GM21717 (cell line): ENCODE data around the gene SUPT7L.

Experiments
- ATAC-seq: cut with Tn5 transposase; IDR thresholded peaks from one replicate; pipeline ENCODE4 v1.9.1; 2021; ENCODE audit warnings: mild to moderate bottlenecking, moderate library complexity; ENCODE audit not compliant: unreplicated experiment

SUPT7L gene, protein sequence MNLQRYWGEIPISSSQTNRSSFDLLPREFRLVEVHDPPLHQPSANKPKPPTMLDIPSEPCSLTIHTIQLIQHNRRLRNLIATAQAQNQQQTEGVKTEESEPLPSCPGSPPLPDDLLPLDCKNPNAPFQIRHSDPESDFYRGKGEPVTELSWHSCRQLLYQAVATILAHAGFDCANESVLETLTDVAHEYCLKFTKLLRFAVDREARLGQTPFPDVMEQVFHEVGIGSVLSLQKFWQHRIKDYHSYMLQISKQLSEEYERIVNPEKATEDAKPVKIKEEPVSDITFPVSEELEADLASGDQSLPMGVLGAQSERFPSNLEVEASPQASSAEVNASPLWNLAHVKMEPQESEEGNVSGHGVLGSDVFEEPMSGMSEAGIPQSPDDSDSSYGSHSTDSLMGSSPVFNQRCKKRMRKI

DNA sequence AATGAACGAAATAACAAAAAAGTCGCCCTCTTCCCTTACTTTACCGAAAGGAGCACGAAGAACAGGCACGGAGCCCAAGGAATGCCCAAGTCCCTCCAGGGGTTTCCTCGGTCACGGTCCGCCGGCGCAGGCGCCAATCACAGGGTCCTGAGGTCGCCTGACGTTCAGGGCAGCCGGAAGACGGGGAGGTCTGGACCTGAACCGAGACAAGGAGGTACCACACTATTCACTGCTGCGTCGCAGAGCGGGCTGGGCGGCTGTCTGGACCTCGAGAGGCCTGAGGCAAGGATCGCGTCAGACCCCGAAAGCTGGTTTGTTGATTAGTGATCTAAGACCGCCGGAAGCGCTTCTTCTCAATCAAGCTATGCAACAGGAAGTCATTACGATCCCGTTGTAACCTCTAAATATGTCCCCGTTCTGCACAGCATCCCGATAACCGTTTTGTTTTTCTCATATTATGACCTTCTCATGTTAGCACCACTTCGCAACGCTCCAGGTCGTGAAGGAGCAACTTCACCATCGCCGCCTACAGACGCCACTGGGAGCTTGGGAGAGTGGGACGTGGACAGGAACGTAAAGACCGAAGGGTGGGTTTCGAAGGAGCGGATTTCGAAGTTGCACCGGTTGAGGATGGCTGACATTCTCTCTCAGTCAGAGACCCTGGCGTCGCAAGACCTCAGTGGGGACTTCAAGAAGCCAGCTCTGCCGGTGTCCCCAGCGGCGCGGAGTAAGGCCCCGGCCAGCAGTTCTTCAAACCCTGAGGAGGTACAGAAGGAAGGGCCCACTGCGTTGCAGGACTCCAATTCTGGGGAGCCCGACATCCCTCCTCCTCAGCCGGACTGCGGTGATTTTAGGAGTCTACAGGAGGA, at the start of gene SUPT7L, which contains the start of gene SLC4A1AP:
Gene SUPT7L, minus strand, starts transcription at position 330 of the 869 bp plus-strand sequence. CDS start 1,422 bp downstream, outside the sequence.
Gene SLC4A1AP, plus strand, starts transcription at position 605 of the 869 bp plus-strand sequence. Its CDS starts 26 bp downstream, at position 631.
- ATAC-seq = peak; percentile 59

DNA sequence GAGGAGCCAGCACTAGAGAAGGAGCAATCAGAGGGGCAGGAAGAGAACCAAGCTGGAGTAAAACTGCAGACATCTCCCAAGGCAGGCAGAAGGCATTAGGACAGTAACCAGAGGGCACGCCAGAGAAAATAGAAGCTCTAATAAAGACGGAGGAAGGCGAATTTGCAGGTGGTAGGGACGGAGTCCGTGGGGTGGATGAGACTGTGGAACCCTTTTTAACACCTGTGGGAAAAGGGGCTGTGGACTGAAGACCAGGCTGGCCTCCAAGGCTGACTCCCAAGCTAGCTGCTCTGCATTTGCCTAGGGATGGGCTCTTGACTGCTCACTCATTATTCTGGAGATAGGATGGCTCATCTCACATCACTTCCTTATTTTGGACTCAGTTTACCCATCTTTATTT, 49.8 kb upstream of the SUPT7L start:
- ATAC-seq = no peak

DNA sequence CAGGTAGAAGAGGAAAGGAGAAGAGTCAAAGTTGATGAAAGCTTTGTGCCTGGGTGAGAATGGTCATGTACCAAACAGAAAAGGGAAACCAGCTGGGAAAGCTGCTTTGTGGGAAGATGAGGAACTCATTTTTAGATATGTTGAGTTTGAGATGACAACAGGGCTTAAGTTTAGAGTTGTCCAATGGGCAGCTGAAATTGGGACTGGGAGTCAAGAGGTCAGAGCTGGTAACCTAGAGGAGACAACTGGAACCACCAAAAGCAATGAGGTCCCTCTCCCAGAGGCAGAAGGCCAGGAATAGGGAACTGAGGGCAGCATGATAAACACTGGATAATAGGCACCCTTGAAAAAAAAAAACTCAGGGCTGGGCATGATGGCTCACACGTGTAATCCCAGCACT, 49.1 kb upstream of the SUPT7L start:
- ATAC-seq = no peak

DNA sequence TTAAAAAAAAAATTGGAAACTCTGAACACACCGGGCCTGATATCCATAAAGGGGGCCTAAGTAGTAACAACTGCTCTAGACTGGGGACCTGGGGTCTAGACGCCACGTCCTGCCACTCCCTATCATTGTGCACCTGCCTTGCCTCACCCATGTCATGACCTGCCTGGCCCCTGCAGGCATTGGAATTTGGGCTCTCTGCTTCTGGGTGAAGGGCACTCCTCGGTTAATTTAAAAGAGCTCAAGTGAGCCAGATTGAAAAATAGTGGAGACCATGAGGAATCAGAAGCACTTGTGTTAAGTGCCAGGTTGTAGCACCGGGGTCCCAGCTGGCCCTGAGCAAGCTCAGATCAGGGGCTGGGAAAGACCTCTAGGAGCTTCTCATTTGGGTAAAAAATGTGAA, 48.4 kb upstream of the SUPT7L start:
- ATAC-seq = no peak

DNA sequence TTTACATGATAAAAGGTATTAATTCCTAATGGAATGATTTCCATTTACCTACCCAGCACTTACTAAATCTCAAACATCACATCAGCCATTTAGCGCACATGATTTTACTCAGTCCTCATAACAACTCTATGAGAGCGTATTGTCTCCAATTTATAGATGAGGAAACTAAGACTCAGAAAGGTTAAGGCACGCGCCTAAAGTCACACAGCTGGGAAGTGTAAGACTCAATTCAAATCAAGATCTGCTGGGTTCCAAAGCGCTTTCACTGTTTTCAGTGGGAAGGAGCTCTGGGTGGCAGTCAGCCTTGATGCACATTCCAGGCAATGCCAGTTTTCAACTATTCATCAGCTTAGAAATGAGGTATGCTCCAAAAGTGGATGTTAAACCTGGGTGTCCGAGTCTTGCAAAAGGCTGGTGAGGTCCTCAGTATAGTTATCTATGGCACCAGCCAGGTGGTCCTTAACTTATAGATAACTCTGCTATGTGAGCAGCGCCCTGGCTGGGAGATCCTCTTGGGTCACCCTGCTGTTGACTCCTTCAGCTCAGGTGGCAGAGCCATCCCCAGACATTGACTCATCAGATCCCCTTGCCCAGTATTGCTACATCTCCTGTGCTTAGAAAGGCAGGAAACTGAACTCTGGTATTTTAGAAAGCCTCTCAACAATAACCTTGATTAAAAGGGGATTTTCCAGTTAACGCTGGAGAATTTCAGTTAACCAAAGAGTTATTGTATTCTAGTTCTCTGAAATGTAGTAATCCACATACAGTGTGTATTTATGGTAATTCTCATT, 47.4 kb upstream of the SUPT7L start:
- no peak for ATAC-seq

DNA sequence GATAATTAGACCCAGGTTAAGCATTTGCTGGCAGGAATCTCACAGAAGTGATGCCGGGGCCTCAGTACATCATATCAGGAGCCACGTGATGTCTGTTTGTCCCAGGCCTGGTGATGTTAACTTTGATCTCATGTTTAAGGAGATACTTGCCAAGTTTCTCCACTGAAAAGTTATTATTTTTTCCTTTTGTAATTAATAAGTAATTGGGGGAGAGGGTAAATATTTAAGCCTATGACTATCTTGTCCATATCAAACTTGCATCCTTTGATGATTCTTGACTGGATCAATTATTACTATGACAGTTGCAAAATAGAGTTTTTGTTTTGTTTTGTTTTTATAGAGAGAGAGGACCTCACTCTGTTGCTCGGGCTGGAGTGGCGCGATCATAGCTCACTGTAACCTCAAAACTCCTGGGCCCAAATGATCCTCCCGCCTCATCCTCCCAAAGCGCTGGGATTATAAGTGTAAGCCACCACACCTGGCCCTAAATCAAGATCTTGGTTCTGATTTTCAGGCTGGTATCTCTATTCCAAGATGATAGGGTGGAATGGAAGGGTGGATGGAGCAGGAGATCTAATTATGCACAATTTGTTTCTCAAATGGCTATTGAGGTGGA, 46.7 kb upstream of the SUPT7L start:
- ATAC-seq = no peak

DNA sequence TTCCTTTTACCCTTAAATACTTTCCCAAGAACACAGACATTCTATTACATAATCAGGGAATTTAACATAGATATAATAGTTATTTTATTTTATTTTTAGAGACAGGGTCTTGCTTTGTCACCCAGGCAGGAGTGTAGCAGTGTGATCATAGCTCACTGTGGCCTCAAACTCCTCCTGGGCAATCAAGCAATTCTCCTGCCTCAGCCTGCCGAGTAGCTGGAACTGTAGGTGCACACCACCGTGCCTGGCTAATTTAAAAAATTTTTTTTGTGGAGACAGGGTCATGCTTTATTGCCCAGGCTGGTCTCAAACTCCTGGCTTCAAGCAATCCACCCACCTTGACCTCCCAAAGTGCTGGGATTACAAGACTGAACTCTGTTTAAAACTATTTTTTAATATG, 45.9 kb upstream of the SUPT7L start:
- no peak for ATAC-seq

DNA sequence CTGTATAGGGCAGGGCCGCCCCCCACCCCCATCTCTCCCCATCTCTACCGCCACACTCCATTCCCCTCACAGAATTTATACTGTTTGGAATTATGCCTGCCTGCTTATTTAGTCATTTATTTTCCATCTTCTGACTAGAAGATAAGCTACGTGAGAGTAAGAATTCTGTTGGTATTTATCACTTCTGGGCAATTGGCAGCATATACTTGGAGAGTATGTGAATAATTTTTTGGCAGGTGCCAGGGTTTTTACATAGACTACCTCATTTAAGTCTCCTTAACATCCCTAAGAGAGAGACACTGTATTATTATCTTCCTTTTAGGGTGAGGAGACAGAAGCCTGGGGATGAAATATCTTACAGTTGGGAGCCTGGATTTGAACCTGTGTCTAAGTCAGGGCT, 45.3 kb upstream of the SUPT7L start:
- no peak for ATAC-seq

DNA sequence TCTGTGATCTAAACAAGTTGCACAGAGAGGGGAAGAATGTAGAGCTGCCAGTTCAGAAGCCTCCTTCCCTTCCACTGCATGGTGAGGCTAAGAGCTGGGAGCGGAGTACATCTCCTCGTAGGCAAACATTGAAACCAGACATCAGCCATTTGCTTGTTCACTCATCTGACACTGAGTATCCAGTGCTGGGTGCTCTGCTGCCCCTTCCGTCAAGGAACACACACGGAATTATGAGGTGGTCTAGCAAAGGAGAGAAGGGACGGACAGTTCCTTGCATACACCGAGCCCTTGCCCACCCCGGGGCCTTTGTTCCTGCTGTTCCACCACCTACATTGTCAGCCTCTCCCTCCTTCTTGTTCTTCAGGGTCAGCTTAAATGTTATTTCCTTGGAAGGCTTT, 44.8 kb upstream of the SUPT7L start:
- ATAC-seq = no peak

DNA sequence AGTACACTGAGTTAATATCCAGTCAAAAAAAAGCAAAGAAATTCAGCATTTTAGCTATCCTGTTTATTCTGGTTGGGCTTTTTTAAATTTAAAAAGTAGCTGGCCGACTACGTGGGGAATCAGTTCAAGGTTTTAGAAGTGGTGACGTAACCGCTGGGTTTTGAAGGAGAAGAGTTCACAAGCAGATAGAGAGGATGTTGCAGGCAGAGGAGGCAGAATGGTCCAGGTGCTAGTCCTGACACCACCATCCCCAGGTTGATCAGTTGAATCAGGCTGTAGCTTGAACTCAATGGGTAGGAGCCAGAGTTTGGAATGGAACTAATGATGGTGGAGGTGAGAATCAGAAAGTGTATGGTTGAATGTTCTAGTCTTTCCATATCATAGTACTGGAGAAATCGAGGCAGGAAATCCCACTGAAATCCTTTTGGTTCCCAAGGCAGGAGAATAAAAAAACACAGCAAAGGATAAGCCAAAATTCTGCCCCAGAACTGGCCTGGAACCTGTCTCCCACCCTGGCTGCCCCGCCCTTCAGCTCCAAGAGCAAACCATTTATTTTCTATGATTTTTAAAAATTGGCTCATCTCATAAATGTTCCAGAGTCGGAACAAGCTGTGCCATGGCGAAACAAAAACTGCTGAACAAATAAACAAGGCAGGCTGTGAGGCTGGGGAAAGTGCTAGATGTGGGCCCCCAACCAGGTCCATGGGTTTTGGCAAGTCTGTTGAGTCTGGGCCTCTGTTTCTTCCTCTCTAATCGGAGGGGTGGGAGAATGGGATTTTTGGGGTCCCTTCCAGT, 44.2 kb upstream of the SUPT7L start:
- ATAC-seq = no peak

DNA sequence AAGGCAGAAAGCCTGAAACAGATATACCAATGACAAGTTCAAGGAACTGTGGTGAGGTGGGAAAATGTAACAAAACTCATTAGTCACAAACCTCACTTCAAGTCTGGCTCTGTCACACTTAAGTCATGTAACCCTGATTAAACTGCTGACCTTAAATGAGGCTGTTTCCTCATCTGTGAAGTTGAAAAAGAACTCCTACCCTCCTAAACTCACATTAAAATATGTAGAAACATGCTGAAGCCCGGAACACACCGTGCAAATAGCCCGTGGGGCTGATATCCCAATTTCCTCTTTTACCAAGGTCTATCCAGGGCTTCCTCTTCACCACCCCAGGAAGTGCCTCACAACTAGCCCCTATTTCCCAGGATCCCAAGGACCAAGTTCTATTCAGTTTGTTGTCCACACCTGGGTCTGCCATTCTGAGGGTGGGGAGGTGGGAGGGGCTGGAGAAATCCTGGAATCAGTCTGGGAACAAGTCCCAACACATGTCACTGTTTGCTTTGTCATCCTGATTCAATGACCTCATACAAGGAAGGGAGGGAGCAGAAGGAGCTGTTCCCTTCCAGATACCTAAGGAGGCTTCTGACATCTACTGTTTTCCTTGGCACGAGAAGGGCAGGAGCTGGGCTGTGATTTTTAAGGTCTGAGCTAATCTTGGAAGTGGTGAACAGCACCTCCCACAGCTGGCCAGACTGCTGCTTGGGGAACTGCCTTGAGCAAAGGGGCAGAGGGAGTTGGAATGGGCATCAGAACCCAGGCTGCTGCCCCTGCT, 42.6 kb upstream of the SUPT7L start:
- no peak for ATAC-seq

DNA sequence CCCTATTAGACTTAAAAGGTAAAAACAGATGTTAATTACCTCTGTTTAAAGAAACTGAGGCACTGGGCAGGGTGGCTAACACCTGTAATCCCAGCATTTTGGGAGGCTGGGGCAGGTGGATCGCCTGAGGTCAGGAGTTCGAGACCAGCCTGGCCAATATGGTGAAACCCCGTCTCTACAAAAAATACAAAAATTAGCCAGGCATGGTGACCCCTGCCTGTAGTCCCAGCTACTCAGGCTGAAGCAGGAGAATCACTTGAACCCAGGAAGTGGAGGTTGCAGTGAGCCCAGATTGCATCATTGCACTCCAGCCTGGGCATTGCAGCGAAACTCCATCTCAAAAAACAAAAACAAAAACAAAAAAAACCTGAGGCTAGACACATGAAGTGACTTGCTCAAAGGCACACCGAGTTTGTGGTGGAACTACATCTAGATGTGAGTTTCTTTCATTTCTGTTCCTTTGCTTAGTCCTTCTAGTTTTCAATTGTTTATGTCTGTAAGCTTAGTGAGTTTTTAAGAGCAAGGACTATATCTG, 41.0 kb upstream of the SUPT7L start:
- ATAC-seq = no peak

DNA sequence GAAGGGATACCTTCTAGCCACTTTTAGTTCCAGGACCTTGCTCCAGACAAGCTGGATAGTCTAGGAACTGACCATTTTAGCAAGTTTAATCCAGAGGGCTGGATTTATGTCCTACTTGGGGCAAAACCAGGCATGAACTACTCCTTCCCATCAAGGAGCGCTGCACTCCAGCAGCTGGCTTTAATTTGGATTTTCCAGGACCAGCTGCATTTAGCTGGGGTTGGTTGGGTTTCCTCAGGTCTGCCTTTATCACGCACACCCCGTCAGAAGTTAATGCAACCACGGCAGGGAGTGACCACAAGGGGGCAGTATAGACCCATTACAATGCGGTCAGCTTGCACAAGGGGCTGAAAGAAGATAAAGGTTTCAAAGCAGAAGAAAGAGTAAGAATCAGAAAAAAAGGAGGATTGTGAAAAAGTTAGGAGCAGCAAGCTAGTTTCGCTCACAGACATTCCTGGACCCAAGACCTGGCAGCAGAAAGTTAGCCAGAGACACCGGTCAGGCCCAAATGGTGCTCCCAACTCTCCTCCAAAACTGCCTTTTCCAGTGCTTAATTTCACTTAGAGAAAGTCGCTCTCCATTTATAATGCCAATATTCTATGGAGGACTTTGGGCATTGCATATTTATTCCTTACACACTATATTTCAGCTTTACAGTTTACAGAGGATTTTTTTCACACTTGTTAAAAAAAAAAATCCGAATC, 40.4 kb upstream of the SUPT7L start:
- ATAC-seq = no peak

DNA sequence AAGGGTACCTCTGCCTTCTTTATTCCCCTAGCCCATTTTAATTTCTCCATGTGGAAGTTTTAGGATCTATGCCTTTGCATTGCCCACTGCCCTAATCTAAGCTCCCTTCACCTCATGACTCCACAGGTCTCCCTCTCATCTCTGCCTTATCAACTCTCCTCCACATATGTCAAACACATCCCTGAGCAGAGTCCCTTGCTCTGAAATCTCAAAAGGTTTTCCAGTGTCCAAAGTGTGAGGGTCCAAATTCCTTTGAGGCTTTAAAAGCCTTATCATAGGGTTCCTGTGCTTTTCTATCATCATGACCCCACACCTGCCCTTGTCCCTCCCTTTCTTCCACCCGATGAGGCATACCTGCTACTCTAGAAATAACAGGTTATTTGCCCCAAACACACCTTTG, 38.9 kb upstream of the SUPT7L start:
- no peak for ATAC-seq

DNA sequence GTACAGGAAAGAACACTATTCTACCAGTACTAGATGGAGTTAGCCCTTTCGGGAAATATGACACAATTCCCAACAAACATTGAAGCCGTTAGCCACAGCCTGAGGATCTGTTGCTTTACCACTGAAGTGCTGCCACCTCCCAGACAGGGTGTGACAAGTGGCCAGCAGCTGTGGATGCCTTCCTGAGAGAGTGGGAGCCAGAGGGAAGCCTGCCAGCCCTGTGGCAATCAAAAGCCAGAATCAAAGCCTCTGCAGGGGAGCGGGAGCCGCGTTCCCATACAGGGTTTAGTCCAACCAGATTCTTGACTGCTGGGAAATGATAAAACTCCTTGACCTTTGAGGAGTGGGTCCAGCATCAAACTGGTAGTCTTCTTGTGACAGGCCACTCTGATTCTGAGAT, 38.3 kb upstream of the SUPT7L start:
- no peak for ATAC-seq

DNA sequence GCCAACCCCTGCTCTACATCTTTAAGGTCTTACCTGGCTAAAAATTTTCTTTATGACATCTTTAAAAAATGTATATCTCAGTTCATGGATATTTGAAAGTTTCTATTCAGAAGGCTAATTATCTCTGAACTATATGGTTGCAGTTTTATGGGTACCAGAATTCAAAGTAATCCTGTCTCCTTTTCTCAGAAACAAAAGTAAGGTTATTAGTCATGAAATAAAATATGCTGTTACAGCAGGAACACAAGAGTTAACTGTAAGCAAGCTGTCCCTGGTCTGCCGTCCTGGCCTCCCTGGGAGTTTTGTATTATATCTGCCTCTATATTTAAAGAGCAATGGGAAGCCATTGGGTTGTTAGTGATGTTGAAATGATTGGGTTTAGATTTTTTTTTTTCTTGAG, 34.2 kb upstream of the SUPT7L start:
- no peak for ATAC-seq

DNA sequence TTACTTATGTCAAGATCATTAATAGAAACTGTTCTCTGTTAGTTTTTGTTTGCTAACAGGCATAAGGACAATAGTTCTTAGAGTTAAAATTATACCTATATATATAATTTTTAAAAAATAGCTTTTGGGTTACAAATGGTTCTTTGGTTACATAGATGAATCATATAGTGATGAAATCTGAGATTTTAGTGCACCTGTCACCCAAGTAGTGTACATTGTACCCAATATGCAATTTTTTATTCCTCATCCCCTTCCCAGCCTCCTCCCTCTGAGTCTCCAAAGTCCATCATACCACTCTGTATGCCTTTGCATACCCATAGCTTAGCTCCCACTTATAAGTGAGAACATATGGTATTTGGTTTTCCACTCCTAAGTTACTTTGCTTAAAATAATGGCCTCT, 26.6 kb upstream of the SUPT7L start:
- no peak for ATAC-seq

DNA sequence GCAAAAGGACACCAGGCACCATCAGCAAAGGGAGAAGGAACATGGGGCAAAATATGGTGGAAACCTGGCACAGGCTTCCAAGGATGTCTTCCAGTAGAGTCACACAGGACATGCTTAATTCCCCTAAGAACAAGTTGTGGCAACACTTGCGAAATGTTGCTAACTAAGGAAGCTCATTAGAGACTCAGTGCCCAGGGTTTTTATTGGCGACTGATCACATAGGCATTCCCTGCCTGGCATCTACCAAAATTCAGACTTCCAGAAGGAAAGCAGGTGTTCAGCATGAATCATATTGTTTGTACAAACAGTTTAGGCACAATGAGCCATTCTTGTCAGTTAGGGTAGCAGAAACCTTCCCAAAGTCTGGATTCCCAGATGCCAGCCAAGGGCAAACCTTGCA, 26.0 kb upstream of the SUPT7L start:
- no peak for ATAC-seq
